Duodenal mucosa (tissue), 2 donors: ENCODE measurements around the gene GATAD1.
A peak's percentile ranks its signal among the peaks of the same experiment; 100 is the strongest.
"Not testable (repeated sequence)": the region's sequence is repeated elsewhere in the genome, so short reads cannot be mapped to it uniquely, and the experiment has no call there.

Experiments used
- H3K27ac ChIP-seq: one replicate; pipeline ENCODE4 v1.7.0; 2013; ENCODE audit warnings: low read depth, low read length
- H3K27me3 ChIP-seq, 2 donors: one replicate each; pipeline ENCODE4 v1.7.0; 2013; ENCODE audit warnings: low read length in 2 of 2, control low read depth in 1 of 2; ENCODE audit not compliant: insufficient read depth in 2 of 2, control insufficient read depth in 1 of 2
- H3K36me3 ChIP-seq, 2 donors: one replicate each; pipeline ENCODE4 v1.7.0; 2013; ENCODE audit warnings: low read length in 2 of 2, control low read depth in 1 of 2; ENCODE audit not compliant: insufficient read depth in 2 of 2, control insufficient read depth in 1 of 2
- H3K4me1 ChIP-seq, 2 donors: one replicate each; pipeline ENCODE4 v1.7.0; 2013; ENCODE audit warnings: low read length in 2 of 2, control low read depth in 1 of 2; ENCODE audit not compliant: insufficient read depth in 2 of 2, control insufficient read depth in 1 of 2
- H3K4me3 ChIP-seq, 2 donors: one replicate each; pipeline ENCODE4 v1.7.0; 2013; ENCODE audit warnings: low read length in 2 of 2, low read depth in 1 of 2
- H3K9ac ChIP-seq, 2 donors: one replicate each; pipeline ENCODE4 v1.7.0; 2013; ENCODE audit warnings: low read length in 2 of 2, low read depth in 1 of 2
- H3K9me3 ChIP-seq, 2 donors: one replicate each; pipeline ENCODE4 v1.7.0; 2013; ENCODE audit warnings: low read length in 2 of 2, control low read depth in 1 of 2; ENCODE audit not compliant: control insufficient read depth in 1 of 2

GATAD1 gene

GRCh38 chr7:92436612-92437445 lies 10.5 kb upstream of the GATAD1 start:
- H3K4me1 ChIP-seq, result no peaks in the 10 kb centered on the region
- H3K9ac ChIP-seq, result no peak overlapping the region
- H3K4me3 ChIP-seq, result no peak overlapping the region
- no peaks in the 10 kb centered on the region for H3K9me3 ChIP-seq
- no peaks in the 10 kb centered on the region for H3K36me3 ChIP-seq
- no peak overlapping the region for H3K27ac ChIP-seq
- peaks cover 0 to 3% of the 10 kb centered on the region in 2 donors for H3K27me3 ChIP-seq

GRCh38 chr7:92437956-92438491 lies 9.3 kb upstream of the GATAD1 start:
- Histone ChIP-seq H3K9me3 (no peaks in the 10 kb centered on the region), H3K9ac (no peak overlapping the region), H3K4me3 (no peak overlapping the region), H3K27ac (no peak overlapping the region), H3K4me1 (no peaks in the 10 kb centered on the region), H3K36me3 (no peaks in the 10 kb centered on the region), H3K27me3 (peaks cover 0 to 3% of the 10 kb centered on the region in 2 donors)

DNA sequence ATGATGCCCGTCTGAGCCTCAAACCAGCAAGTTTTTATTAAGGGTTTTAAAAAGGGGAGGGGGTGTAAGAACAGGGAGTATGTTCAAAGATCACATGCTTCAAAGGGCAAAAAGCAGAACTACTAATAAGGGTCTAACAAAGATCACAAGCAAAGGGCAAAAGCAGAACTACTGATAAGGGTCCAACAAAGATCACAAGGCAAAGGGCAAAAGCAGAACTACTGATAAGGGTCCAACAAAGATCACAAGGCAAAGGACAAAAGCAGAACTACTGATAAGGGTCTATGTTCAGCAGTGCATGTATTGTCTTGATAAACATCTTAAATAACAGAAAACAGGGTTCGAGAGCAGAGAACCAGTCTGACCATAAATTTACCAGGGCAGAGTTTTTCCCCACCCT lies 4.6 kb upstream of the GATAD1 start:
- H3K27ac ChIP-seq, H3K9me3 ChIP-seq, H3K9ac ChIP-seq, H3K4me3 ChIP-seq, H3K27me3 ChIP-seq, H3K36me3 ChIP-seq, H3K4me1 ChIP-seq: not testable (repeated sequence)

DNA sequence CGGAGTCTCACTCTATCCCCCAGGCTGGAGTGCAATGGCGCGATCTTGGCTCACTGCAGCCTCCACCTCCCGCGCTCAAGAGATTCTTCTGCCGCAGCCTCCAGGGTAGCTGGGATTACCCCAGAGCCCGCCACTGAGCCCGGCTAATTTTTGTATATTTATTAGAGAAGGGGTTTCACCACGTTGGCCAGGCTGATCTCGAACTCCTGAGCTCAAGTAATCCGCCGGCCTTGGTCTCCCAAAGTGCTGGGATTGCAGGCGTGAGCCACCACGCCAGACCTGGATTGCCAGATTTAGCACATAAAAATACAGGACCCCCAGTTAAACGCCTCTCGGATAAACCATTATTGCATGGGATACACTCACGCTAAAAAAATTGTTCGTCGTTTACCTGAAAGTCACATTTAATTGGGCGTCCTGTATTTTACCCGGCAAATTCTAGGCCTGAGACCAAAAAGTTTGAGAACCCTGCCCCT lies 375 bp upstream of the GATAD1 start:
- Histone ChIP-seq H3K9ac (peak overlapping the region; percentile 80 to 91), H3K27ac (no peak overlapping the region), H3K4me1 (peaks cover 4 to 9% of the 10 kb centered on the region in 2 donors), H3K36me3 (peaks cover 13 to 20% of the 10 kb centered on the region in 2 donors), H3K4me3 (peak overlapping the region; percentile 84 to 86), H3K27me3 (no peaks in the 10 kb centered on the region), H3K9me3 (no peaks in the 10 kb centered on the region)

DNA sequence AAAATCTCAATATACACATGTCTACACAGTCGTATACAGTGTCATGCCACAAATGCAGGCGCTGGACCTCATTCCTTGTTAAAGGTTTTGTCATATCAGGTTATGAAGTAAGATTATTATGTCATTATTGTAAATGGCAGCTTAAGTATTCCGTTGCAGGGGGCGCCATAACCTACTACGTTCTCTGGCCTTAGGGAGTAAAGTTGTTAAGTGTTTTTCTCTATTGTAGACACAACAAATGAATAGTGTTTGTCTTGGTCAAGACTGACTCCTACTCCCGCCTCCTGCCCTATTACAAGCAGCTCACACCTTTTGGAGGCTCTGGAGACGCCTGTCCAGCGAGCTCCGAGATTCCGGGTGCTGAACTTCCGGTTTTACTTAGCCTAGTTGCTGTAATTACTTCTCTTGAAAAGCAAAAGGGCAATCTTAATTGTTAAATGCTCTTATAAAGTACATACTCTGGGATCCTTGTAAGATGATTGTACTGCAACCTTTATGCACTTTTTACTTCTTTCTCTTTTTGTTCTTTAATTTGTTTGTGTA lies 994 bp downstream of the GATAD1 start:
- Histone ChIP-seq H3K27me3 (no peaks in the 10 kb centered on the region), H3K36me3 (peaks cover 20 to 33% of the 10 kb centered on the region in 2 donors), H3K9ac (peak overlapping the region; percentile 80 to 91), H3K4me3 (peak overlapping the region; percentile 84 to 86), H3K27ac (peak overlapping the region; percentile 90), H3K4me1 (peaks cover 4 to 9% of the 10 kb centered on the region in 2 donors), H3K9me3 (no peaks in the 10 kb centered on the region)

GRCh38 chr7:92451645-92452044 lies 4.4 kb downstream of the GATAD1 start:
- Histone ChIP-seq H3K4me1 (peaks cover 4 to 9% of the 10 kb centered on the region in 2 donors), H3K4me3 (no peak overlapping the region), H3K36me3 (peaks cover 32 to 62% of the 10 kb centered on the region in 2 donors), H3K9me3 (no peaks in the 10 kb centered on the region), H3K9ac (no peak overlapping the region), H3K27me3 (no peaks in the 10 kb centered on the region), H3K27ac (no peak overlapping the region)

DNA sequence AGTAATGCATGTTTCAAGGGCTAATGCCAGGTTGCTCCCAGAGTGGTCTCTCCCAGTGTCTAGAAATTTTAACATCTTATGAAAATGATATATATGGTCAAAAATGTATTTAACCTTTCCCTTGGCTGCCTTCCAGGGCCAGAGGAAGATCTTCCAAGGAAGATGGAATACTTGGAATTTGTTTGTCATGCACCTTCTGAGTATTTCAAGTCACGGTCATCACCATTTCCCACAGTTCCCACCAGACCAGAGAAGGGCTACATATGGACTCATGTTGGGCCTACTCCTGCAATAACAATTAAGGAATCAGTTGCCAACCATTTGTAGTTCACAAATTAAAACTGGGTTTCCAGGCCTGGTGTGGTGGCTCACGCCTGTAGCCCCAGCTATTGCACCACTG lies 9.0 kb downstream of the GATAD1 start:
- Histone ChIP-seq H3K9ac (no peak overlapping the region), H3K27me3 (no peaks in the 10 kb centered on the region), H3K9me3 (no peaks in the 10 kb centered on the region), H3K4me1 (no peaks in the 10 kb centered on the region), H3K36me3 (peaks cover 24 to 62% of the 10 kb centered on the region in 2 donors), H3K4me3 (no peak overlapping the region), H3K27ac (no peak overlapping the region)

DNA sequence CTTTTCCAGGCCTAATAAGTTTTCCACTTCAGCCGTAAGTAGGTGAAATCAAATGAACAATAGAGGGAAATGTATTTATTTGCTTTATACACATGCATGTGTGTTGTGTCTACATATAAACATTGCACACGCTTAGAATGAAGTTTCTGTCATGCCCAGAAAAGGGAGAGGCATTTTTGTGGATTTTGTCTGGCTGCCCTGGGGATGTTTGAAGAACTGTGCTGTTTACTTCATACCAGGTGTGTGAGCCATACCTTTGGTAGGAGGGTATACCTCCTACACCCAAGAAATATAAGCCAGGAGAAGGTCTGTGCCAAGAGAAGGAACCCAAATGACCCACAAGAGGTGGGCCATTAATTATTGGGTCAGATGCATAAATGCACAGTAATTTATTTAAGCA lies 12.8 kb downstream of the GATAD1 start:
- Histone ChIP-seq H3K9me3 (no peaks in the 10 kb centered on the region), H3K27me3 (no peaks in the 10 kb centered on the region), H3K36me3 (peaks cover 5 to 33% of the 10 kb centered on the region in 2 donors), H3K27ac (no peak overlapping the region), H3K4me1 (no peaks in the 10 kb centered on the region), H3K4me3 (no peak overlapping the region), H3K9ac (no peak overlapping the region)

DNA sequence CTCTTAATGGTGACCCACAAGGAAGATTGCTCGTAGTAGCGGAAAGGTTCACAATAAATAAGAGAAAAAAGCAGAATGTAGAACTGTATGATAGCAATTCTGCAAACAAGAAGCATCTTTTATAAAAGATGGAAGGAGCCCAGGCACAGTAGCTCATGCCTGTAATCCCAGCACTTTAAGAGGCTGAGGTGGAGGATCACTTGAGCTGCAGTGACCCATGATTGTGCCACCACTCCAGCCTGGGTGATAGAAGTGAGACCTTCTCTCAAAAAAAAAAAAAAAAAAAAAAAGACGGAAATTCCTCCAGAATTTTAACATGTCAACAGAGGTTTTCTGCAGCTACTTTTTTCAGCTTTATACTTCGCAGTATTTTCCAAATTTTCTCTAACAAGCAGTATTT lies 13.2 kb downstream of the GATAD1 start:
- Histone ChIP-seq H3K4me3 (no peak overlapping the region), H3K27me3 (no peaks in the 10 kb centered on the region), H3K36me3 (peaks cover 5 to 30% of the 10 kb centered on the region in 2 donors), H3K27ac (no peak overlapping the region), H3K9me3 (no peaks in the 10 kb centered on the region), H3K9ac (no peak overlapping the region), H3K4me1 (no peaks in the 10 kb centered on the region)
